H4 (cell line): ENCODE measurements around the gene BGN. TPM values are rescaled to one million over a fixed set of nuclear protein-coding genes. Genes with fewer than 3 reads are reported as not detected.

Source experiments
- DNase-seq: peaks from one replicate; pipeline ENCODE4 v3.0.0-alpha.2; 2015; ENCODE audit warnings: low spot score
- total RNA-seq: library from RNA; depleted of rRNA; stranded (reverse); fragments of >200 nt; shearing (Covaris generic); gene quantifications from 2 replicates; pipeline ENCODE4 v1.2.3, GENCODE V29; 2014

The BGN gene
- total RNA-seq, 1 experiment from 2014 or later = not detected

DNA sequence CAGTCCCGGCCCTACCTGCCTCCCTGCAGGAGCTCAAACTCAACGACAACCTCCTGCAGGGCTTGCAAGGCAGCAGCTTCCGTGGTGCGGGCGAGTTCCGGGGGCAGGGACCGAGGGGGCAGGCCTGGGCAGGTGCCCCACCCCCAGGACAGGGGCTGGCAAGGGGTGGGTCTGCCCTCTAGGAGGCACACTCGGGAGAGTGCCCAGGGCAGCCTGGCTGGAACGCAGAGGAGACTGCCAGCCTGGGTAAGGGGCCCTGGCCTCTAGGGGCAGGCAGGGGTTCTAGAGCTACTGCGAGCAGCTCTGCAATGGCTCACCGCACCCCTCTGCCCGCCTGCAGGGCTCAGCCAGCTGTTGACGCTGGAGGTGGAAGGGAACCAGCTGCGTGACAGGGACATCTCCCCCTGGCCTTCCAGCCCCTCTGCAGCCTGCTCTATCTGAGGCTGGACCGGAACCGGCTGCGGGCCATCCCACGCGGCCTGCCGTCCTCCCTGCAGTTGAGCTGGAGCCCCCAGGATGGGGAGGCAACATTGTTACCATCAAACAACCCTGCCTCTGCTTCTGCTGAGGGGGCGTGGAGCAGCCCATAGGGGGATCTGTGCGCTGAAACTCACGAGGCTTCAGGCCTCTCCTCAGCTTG lies 12.3 kb upstream of the BGN start:
- DNase-seq = no peak

DNA sequence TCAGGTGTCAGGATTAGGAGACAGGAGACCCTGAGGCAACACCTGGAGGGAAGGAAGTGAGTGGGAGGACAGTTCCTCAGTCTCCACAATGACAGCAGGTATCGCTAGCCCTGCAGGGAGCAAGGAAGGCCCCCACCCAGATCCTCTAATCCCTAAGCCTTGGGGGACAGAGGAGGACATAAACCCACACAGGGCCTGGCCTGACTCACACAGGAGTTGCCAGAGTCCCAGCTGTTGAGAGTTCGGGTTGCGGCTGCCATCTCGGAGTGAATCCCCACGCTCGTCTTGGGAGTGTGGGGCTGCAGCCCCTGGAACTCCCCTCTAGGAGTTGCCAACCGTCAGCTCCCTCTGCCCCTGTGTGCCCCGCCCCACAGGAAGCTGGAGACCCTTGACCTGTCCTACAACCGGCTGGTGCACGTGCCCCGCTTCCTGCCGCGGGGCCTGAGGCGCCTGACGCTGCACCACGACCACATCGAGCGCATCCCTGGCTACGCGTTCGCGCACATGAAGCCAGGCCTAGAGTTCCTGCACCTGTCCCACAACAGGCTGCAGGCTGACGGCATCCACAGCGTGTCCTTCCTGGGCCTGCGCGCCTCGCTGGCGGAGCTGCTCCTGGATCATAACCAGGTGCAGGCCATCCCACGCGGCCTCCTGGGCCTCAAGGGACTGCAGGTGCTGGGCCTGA lies 9.2 kb upstream of the BGN start:
- DNase-seq = no peak

DNA sequence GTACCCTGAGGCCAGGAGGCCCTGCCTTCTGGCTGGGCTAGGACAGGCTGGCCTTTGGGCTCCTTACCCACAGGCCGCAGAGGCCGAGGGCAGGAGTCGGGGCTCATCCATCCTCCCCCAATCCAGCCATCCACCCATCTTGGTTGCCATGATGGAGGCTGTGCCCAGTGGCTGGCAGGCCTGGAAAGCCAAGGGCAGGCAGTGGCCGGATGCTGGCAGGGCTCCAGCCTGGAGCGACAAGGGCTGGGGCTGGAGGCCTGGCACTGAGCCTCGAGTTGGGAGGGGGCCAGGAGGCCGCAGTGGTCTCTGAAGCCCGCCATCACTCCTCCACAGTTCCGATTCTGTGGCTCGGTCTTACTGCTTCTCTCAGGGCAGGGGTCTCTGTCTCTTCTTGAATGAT lies 8.6 kb upstream of the BGN start:
- no peak for DNase-seq

DNA sequence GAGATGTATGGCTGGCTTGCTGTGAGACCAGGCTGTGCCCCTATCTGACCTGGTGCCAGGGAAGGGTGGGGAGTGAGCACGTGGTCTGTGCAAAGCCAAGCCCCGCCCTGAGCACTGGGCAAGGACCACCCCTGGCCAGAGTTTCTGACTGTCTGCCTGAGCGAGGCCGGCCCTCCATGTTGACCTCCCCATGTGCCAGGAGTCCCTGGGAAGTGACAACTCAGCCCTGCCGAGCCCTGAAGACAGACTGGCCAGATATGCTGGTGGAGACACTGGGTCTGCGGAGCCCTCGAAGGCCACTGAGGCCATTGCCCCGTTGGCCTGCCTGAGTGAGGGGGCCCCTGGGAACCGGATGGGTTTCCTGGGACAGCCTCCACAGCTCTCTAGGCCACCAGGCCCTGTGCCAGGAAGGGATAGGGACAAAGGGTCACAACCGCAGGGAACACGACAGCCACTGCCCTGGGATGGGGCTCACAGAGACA lies 7.1 kb upstream of the BGN start:
- DNase-seq = no peak

DNA sequence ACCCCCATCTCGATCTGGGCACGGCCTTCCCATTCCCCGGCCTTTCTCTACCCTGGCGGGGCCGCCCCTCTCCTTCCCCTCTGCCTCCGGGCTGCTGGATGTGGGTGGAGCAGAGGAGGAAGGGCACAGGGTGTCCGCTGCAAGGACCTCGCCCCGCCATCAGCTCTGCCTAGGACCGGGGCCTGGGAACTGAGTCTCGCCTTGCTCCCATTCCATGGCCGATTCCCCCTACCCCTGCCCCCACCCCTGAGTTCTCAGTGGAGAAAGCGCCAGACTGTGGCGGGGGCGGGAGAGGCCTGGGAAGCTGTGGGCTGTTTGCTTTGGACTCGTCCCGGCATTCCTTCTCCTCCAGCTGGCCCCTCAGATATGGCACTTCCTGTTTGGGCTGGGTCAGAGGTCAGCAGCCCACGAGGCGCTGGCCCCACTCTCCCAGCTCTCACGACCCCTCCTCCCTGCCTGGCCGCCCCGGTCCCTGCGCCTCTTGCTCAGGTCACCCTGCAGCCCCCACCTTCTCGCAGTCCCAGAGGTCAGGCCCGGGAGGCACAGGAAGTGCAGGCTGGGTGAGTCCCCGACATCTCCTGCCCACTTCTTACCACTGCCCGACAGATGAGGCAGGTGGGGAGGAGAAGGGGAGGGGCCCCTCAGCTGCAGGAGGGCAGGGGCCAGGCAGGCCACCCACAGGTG lies 6.4 kb upstream of the BGN start:
- DNase-seq = no peak

DNA sequence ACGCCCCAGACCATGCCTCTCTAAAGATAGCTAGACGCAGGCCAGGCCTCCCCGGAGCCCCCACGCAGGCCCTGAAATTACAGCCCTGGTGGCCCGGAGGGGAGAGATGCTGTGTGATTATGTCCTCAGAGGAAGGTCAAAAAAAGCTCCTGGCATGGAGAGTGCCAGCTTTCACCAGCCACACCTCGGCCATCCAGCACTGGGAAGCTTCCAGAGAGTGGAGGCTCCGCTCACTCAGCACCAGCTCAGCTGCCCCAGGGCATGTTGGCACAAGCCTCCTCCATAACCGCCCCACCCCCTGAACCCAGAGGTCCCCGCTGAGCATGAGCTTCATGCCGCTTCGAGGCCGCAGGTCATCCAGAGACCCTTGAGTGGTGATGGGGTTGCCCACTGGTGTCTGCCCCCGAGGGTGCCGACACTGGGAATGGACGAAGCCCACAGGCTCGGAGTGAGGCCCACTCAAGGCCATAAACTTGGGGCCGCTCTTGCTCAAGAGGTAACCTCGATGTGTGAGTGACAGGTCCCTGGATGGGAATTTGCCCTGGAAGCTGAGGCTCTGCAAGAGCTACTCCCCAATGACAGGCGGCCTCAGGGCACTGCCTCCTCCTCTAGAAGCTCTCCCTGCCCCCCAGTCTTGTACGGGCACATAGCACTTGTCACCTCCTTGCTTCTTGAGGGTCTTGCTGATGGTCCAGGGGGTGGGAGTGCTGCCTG lies 4.4 kb upstream of the BGN start:
- DNase-seq = no peak

DNA sequence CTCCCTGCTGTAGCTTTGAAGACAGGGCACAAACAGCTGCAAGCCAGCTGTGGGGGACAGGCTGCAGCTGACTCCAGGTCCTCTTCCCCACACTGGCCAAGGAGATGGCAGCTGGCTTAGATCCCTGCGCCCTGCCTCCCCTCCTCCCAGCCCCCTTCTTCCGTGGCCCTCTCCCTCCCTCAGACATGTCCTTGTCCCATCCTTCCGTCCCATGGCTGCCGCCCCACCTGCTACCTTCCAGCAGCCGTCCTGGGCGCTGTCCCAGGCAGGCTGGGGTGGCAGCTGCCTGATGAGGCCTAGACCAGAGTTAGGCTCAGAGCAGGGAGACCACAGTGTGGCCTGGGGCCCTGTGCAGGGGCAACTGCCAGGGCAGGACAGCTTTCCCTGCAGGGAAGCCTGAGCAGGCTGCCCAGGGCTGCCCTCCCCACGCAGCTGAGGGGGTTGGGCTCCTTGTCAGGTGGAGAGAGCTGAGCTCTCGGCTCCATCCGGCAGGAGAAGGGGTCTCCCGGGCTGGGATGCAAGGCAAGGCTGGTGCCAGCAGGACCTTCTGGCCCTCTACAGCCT lies 3.3 kb upstream of the BGN start:
- DNase-seq = no peak

DNA sequence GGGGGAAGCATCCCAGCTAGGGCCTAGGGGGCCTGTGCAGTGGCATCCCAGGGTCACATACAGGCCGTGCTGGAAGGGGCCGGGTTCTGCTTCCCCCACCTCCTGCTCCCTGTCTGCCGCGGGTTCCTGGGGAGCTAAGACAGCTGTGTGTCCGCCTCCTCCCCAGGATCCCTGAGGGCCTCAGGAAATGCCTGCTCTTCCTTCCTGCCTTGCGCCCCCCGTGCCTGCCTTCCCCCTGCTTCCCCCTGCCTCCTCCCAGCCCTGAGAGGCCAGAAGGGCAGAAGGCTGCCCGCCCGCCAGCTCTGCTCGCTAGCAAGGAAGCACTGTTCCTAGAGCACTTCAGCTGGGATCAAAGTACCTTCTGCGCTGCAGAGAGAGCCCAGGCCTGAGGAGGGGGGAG lies 2.9 kb upstream of the BGN start:
- DNase-seq = no peak

DNA sequence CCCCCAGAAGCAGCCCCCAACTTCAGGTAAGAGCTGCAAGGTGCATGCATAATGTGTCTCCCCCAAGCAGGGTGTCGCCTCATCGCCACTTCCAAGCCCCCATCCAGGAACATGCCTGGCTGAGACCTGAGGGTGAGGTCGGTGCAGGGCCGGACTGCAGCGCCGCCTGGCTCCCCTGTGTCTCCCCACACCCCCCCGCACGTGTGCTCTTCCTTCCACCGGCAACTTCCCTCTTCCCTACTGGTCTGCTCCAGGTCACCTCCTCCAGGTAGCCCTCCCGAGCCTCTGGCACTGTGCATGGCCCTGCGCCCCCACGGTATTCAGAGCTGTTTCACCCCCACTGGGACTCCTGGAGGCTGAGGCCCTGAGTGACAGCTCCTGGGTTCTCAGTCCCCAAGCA lies 2.2 kb upstream of the BGN start:
- no peak for DNase-seq

DNA sequence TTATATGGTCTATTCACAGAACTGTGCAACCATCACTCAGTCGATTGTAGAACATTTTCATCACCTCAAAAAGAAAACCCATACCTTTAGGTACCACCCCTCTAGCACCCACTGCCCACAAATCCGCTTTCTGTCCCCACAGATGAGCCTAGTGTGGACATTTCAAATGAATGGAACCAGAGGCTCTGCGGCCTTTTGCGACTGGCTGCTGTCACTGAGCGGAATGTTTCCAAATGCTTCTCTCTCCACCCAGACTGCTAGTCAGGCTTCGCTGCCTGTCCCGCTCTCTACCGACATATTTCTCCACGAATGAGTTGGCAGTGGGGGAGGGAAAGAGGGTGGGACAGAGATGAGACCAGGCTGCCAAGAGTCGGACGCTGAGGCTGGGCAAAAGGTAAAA lies 1.7 kb upstream of the BGN start:
- DNase-seq = no peak

DNA sequence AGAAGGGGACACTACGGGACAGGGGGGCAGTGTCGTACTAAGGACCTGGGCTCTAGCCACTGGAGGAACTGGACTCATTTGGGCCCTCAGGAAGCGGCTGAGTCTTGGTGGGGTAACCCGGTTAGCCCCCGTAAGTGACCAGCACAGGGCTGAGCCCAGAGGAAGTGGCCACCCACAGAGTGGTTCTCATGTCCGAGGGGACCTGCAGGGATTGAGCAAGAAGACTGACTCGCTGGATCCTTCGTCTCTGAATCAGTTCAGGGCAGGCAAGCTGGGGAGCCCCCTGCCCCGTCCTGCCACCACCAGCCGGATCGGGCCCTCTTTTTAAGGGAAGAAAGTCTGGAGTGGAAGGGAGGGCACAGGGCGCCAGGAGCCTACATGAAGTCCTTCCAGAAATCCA lies 719 bp upstream of the BGN start:
- no peak for DNase-seq

DNA sequence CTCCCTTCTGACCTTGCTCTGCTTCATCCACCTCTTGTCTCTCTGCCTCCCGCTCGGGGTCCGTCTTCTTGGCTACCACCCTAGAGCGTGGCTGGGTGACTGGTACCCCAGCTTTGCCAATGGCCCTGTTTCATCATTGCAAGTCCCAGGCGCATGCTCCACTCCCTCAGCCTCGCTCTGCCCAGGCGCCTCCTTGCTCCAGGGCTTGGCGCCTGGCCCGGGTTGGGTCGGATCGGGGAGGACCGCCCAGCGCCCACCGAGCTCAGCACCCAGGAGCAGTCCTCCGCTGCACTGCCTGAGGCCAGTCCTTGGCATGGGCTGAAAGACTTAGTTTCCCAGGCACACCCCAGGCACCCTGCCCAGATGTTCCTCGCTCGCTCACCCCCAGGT lies 577 bp downstream of the BGN start:
- DNase-seq = no peak

DNA sequence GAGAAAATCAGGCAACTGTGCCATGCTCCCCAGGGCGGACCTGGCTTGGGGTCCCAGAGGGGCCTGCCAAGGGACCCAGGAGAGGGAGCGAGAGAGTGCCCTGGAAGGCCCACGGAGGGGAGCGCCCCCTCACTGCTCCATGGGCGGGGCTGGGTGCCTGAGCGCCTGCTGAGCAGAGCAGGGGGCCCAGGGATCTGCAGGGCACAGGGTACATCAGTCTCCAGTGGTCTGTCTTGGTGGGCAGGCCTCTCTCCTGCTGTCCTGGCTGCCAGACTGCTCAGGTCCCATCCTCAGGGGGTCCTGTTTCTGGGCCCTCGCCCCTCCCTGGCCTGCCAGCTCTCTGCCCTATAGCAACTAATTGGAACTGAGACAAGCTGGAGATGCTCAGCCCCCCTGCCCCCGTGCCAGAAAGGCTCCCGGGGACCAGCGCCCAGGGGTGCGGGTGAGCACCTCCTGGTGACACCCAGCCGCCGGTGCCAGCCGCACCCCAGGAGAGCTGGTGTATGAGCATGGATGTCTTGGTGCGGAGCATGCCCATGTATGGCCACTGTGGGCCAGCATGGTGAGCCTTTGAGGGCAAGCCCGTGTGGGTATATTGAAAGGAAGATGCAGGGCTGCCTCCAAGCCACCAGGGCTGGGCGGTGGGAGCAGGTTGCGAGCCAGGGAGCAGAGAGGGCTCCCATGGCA lies 1.3 kb downstream of the BGN start:
- no peak for DNase-seq

DNA sequence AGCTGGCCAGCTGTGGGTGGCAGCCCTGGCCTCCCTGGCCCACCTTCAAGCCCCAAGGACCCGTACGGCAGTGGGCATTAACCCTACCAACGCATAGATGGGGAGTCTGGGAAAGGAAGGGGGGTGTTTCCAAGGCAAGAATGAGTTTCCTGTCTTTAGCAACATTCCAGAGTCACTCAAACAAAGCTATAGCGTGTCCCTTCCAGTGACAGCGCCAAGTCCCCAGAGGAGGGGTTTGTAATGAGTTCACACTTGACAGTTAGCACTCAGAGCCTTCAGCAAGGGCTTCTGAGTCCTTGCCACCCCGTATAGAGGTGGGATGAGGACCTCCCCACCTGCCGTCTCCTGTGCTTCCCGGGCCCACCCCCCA lies 1.8 kb downstream of the BGN start:
- no peak for DNase-seq

DNA sequence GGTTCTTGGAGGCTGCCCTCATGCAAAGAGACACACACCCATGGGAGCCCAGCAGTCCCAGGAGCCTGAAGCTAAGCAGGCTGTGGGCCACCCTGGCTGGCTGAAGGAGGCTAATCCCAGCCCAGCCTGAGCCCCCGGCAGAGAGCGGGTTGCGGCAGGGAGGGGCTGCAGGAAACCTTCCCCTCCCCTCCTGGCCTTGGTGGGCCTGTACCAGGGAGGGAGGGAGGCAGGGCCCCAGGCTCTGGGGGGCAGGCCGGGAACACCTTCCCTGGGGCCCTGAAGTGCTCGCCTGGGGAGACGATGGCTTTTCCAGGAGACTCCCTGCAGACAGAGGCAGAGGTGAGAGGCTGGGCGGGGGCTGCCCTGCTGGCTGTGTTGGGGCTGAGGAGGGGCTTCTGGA lies 3.7 kb downstream of the BGN start:
- no peak for DNase-seq

DNA sequence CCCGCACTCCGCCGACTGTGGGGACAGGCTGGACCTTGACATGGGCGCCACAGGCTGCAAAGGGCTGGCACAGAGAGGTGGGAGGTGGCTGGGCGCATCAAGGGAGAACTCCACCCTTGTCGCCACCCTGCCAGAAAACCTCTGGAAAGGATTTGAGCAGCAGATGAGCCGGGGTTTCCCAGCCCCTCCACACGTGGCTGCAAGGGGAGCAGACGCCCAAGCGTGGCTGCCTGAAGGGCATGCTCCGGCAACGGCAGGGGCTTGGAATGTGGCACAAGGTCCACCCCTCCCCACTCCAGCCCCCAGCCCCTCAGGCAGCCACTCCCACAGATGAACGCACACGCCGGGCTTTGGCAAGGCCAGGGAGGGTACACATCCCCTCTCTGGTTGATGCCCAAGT lies 4.6 kb downstream of the BGN start:
- DNase-seq = no peak

DNA sequence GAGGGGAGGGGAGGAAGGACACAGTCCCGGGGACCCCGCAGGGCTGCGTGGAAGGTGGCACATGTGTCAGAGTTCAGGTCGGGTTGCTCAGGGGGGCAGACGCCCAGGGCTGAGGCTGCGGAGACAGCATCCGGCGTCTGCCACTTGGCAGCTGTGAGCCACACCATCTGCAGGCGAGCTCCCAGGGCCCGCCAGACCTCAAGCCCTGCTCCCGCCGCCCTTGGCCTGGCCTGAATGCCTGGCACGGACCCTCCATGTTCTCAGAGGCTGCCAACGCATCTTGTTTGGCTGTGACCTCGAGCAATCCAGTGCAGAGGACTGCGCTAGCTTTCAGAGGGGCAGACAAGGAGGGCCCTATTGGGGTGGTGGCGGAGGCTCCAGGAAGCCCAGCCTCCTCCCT lies 5.1 kb downstream of the BGN start:
- DNase-seq = no peak

DNA sequence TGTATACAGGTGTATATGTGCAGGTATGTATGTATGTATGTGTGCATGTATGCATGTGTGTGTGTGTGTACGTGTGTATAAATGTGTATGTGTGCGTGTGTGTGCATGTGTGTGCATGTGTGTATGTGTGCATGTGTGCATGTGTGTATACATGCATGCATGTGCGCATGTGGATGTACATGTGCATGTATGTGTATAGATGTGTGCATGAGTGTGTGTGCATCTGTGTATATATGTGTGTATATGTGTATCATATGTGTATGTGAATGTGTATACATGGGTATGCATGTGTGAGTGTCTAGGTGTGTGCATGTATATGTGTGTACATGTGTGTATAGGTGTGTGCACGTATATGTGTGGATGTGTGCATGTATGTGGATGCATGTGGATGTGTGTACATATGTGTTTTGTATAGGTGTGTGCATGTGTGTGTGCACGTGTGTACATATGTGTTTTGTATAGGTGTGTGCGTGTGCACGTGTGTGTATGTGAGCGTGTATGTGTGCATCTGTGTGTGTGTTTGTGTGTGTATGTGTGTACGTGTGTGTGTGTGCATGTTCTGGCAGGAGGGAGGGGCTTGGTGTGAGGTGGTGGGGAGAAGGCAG lies 6.0 kb downstream of the BGN start:
- DNase-seq = no peak

DNA sequence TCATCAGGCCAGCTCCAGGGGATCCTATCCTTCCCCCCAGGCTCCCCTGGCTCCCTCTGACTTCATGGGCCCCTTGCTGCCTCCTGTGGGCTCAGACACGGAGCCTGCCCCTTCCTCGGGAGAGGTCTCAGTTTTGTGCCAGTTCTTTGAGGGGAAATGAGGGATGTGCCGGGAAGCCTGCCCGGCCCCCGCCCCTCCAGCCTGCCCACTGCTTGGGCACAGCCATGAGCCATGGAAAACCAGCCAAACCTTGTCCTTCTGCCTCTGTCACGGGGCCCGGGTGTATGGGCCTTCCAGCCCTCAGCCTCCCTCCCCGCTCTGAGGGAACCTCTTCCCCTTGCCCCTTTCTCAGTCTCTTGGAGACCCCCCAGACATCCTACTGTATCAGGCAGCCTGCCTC lies 6.8 kb downstream of the BGN start:
- DNase-seq = no peak

DNA sequence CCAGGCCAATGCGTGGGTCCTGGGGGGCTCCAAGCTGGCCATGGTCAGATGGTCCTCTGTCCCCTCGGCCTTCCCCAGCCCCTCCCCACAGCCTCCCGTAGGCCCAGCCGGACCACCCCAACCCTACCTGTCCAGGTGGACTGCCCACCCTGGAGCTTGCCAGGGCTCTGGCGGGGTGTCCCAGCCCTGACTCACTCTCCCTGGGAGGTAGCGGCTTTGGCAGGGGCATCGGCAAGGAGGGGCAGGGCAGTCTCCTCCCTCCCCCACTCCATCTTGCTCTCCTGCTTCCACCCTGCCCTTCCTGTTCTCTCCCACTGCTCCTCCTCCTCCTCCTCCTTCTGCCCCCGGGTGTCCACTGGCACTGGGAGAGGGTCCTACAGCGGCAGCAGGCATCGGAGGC lies 7.4 kb downstream of the BGN start:
- DNase-seq = no peak

DNA sequence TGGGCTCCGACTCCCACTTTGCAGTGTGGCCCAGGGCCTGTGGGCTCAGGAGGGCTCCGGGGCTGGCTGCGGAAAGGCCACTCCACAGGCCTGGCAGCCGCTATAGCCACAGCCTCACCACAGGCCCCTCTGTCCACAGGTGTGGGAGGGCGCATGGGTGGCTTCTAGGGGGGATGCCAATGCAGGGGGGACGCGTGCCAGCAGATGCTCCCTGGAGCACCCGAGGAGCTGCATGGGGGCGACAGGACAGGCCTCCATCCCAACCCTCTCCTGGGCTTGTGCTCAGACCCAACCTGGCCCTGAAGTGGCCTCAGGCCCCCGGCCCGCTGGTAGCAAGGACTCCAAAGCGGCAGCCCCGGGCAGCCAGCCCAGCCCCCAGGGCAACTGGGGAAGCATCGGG lies 8.0 kb downstream of the BGN start:
- DNase-seq = no peak
